IMR-90 (cell line): ENCODE measurements around the gene RIN1. TPM values are rescaled to one million over a fixed set of nuclear protein-coding genes. Genes with fewer than 3 reads are reported as not detected.

Experiments used
- ATAC-seq: fragments of 200-7000 bp; cut with Tn5 transposase; 2 replicates; pipeline ENCODE4 v1.9.1; 2020; ENCODE audit warnings: low read depth, mild to moderate bottlenecking, moderate library complexity
- BruUV-seq: library from RNA; stranded (reverse); fragments of 400-500 nt; replicated peaks from 2 replicates; lab custom pipeline; 2021; lab: Mats Ljungman, UMichigan
- CTCF ChIA-PET: fragments of 300-600 bp; formaldehyde crosslinking; extraction: SDS; loops from one replicate; lab custom pipeline; 2021; ENCODE audit warnings: antibody characterized with exemption; lab: Yijun Ruan, JAX
- POLR2A ChIA-PET: fragments of 300-600 bp; sonication (Branson Sonifier 250); formaldehyde crosslinking; loops from one replicate; lab custom pipeline; 2022; ENCODE audit warnings: antibody characterized with exemption; ENCODE audit not compliant: unreplicated experiment; lab: Charles Lee
- DNase-seq: peaks from one replicate; pipeline ENCODE4 v3.0.0; 2013
- H2AFZ ChIP-seq: replicated peaks from 2 replicates; pipeline ENCODE3; 2013; ENCODE audit warnings: low read length, mild to moderate bottlenecking; ENCODE audit not compliant: poor library complexity
- H2AK5ac ChIP-seq: 2 replicates; pipeline ENCODE4 v1.6.1; 2013; ENCODE audit warnings: low read depth, low read length, inconsistent platforms
- H2AK9ac ChIP-seq: replicated peaks from 2 replicates; pipeline ENCODE3; 2013; ENCODE audit warnings: mild to moderate bottlenecking, low read depth, low read length, moderate library complexity; ENCODE audit not compliant: poor library complexity
- H2BK120ac ChIP-seq: 2 replicates; pipeline ENCODE4 v1.6.1; 2013; ENCODE audit warnings: low read depth, low read length, inconsistent platforms
- H2BK15ac ChIP-seq: 3 replicates; pipeline ENCODE4 v1.6.1; 2013; ENCODE audit warnings: low read depth, low read length, inconsistent platforms
- H2BK20ac ChIP-seq: 2 replicates; pipeline ENCODE4 v1.6.1; 2013; ENCODE audit warnings: low read depth, mild to moderate bottlenecking, inconsistent platforms, low read length, moderate library complexity
- H2BK5ac ChIP-seq: 2 replicates; pipeline ENCODE4 v1.6.1; 2013; ENCODE audit warnings: mild to moderate bottlenecking, low read depth, low read length, inconsistent platforms; ENCODE audit not compliant: poor library complexity, severe bottlenecking
- H3K14ac ChIP-seq: replicated peaks from 2 replicates; pipeline ENCODE4 v1.6.1; 2013; ENCODE audit warnings: low read depth, low read length, inconsistent platforms
- H3K18ac ChIP-seq: 2 replicates; pipeline ENCODE4 v1.6.1; 2013; ENCODE audit warnings: low read depth, low read length, control low read depth
- H3K23ac ChIP-seq: 2 replicates; pipeline ENCODE4 v1.6.1; 2013; ENCODE audit warnings: low read depth, low read length, inconsistent platforms
- H3K27ac ChIP-seq: 2 replicates; pipeline ENCODE4 v1.5.1; 2013; ENCODE audit warnings: mild to moderate bottlenecking, control low read depth, low read length; ENCODE audit not compliant: insufficient read depth
- H3K27me3 ChIP-seq: 2 replicates; pipeline ENCODE4 v1.6.1; 2013; ENCODE audit warnings: low read length; ENCODE audit not compliant: control insufficient read depth, insufficient read depth
- H3K36me3 ChIP-seq: 2 replicates; pipeline ENCODE4 v1.6.1; 2013; ENCODE audit warnings: low read length, mixed read lengths; ENCODE audit not compliant: control insufficient read depth, insufficient read depth
- H3K4ac ChIP-seq: 2 replicates; pipeline ENCODE4 v1.6.1; 2013; ENCODE audit warnings: low read depth, low read length, inconsistent platforms
- H3K4me1 ChIP-seq: 2 replicates; pipeline ENCODE4 v1.6.1; 2013; ENCODE audit warnings: low read length, mixed read lengths; ENCODE audit not compliant: control insufficient read depth, insufficient read depth
- H3K4me2 ChIP-seq: 2 replicates; pipeline ENCODE4 v1.6.1; 2013; ENCODE audit warnings: low read depth, mild to moderate bottlenecking, control low read depth, low read length, moderate library complexity
- H3K4me3 ChIP-seq: 2 replicates; pipeline ENCODE4 v1.5.1; 2013; ENCODE audit warnings: low read depth, mild to moderate bottlenecking, control low read depth, low read length, moderate library complexity; ENCODE audit not compliant: insufficient read depth
- H3K56ac ChIP-seq: 2 replicates; pipeline ENCODE4 v1.6.1; 2013; ENCODE audit warnings: low read length, inconsistent platforms; ENCODE audit not compliant: insufficient read depth; ENCODE audit errors: extremely low read depth
- H3K79me1 ChIP-seq, 2 experiments: 2 replicates each; pipeline ENCODE4 v1.6.1; 2013; ENCODE audit warnings: low read length in 2 of 2, inconsistent platforms in 1 of 2, low read depth in 1 of 2
- H3K9ac ChIP-seq: 2 replicates; pipeline ENCODE4 v1.6.1; 2013; ENCODE audit warnings: low read depth, low read length, control low read depth
- H3K9me1 ChIP-seq: 2 replicates; pipeline ENCODE4 v1.6.1; 2013; ENCODE audit warnings: low read length, inconsistent platforms; ENCODE audit not compliant: insufficient read depth
- H3K9me3 ChIP-seq: 2 replicates; pipeline ENCODE4 v1.6.1; 2013; ENCODE audit warnings: low read length; ENCODE audit not compliant: control insufficient read depth, insufficient read depth
- H4K20me1 ChIP-seq: 2 replicates; pipeline ENCODE4 v1.6.1; 2013; ENCODE audit warnings: low read length, inconsistent platforms; ENCODE audit not compliant: insufficient read depth
- H4K5ac ChIP-seq: 2 replicates; pipeline ENCODE4 v1.6.1; 2013; ENCODE audit warnings: mild to moderate bottlenecking, low read depth, low read length, control low read depth
- H4K8ac ChIP-seq, 2 experiments: 2 replicates each; pipeline ENCODE4 v1.6.1; 2013; ENCODE audit warnings: low read depth in 2 of 2, low read length in 2 of 2, control low read depth in 1 of 2, inconsistent platforms in 1 of 2
- H4K91ac ChIP-seq: 2 replicates; pipeline ENCODE4 v1.6.1; 2013; ENCODE audit warnings: low read depth, low read length, inconsistent platforms; ENCODE audit not compliant: insufficient read depth
- CEBPB ChIP-seq: IDR thresholded peaks from 2 replicates; pipeline ENCODE4 v1.6.1; 2012; ENCODE audit warnings: low read depth, low read length, improper control_type of control experiment
- CHD1 ChIP-seq: IDR thresholded peaks from 2 replicates; pipeline ENCODE4 v1.6.1; 2012; ENCODE audit warnings: low read depth, low read length, improper control_type of control experiment
- CTCF ChIP-seq: conservative IDR thresholded peaks from 2 replicates; pipeline ENCODE4 v1.5.1; 2012; ENCODE audit warnings: mild to moderate bottlenecking, low read depth, low read length, improper control_type of control experiment
- ELK1 ChIP-seq: fragments of 150-350 bp; IDR thresholded peaks from 2 replicates; pipeline ENCODE4 v1.6.1; 2016; ENCODE audit warnings: low read depth, mild to moderate bottlenecking, low read length, moderate library complexity, borderline replicate concordance
- FOS ChIP-seq: fragments of 150-350 bp; IDR thresholded peaks from 2 replicates; pipeline ENCODE4 v1.6.1; 2016; ENCODE audit warnings: low read depth, low read length
- MAFK ChIP-seq: IDR thresholded peaks from 2 replicates; pipeline ENCODE4 v1.6.1; 2012; ENCODE audit warnings: low read depth, low read length, improper control_type of control experiment
- MAZ ChIP-seq: IDR thresholded peaks from 2 replicates; pipeline ENCODE4 v1.6.1; 2012; ENCODE audit warnings: low read depth, mild to moderate bottlenecking, low read length, improper control_type of control experiment, moderate library complexity, borderline replicate concordance
- NFE2L2 ChIP-seq: fragments of 150-350 bp; IDR thresholded peaks from 2 replicates; pipeline ENCODE4 v1.6.1; 2016; ENCODE audit warnings: low read depth, mild to moderate bottlenecking, low read length
- POLR2A ChIP-seq: IDR thresholded peaks from 2 replicates; pipeline ENCODE4 v1.6.1; 2012; ENCODE audit warnings: mild to moderate bottlenecking, low read depth, low read length
- RAD21 ChIP-seq: IDR thresholded peaks from 2 replicates; pipeline ENCODE4 v1.6.1; 2012; ENCODE audit warnings: low read length, improper control_type of control experiment
- RCOR1 ChIP-seq: IDR thresholded peaks from 2 replicates; pipeline ENCODE4 v1.6.1; 2012; ENCODE audit warnings: mild to moderate bottlenecking, low read length, improper control_type of control experiment; ENCODE audit not compliant: insufficient replicate concordance
- SMC3 ChIP-seq: fragments of 150-350 bp; IDR thresholded peaks from 2 replicates; pipeline ENCODE4 v1.6.1; 2016; ENCODE audit warnings: low read depth, mild to moderate bottlenecking, antibody characterized with exemption, low read length, moderate library complexity
- USF2 ChIP-seq: fragments of 150-350 bp; IDR thresholded peaks from 2 replicates; pipeline ENCODE4 v1.6.1; 2017; ENCODE audit warnings: mild to moderate bottlenecking, antibody characterized with exemption, low read length, low read depth
- WGBS, 2 experiments: methylation state at CpG; one replicate each; pipeline versions ENCODE4 v1.1.5 to v1.1.7; 2013; ENCODE audit warnings: missing lambda C conversion rate in 2 of 2; ENCODE audit not compliant: insufficient read length in 1 of 2; ENCODE audit errors: extremely low coverage in 2 of 2; 5-methylcytosine and 5-hydroxymethylcytosine counted together
- dilution Hi-C: fragments of 300-500 bp; cut with HindIII; formaldehyde crosslinking; loops from one replicate; pipeline ENCODE4 v1.14.3; 2018; ENCODE audit warnings: low sequenced_read_pairs; ENCODE audit not compliant: unreplicated experiment
- in situ Hi-C: fragments of 300-500 bp; cut with MboI; formaldehyde crosslinking; loops from 3 replicates; pipeline ENCODE4 v1.14.3; 2019; ENCODE audit warnings: low sequenced_read_pairs, inconsistent platforms, mixed read lengths
- intact Hi-C: fragments of 100-400 bp; cut with micrococcal nuclease; formaldehyde crosslinking; loops from 2 replicates; pipeline ENCODE4 v1.10.0; 2022
- polyA plus RNA-seq, 3 experiments: library from polyadenylated mRNA; depleted of rRNA; stranded (reverse); fragments of >200 nt; gene quantifications; 2 replicates each; pipeline ENCODE4 v1.2.3, GENCODE V29; 2012; ENCODE audit warnings: low replicate concordance in 1 of 3
- total RNA-seq: library from RNA; depleted of rRNA; stranded (reverse); fragments of >200 nt; gene quantifications from 2 replicates; pipeline ENCODE4 v1.2.3, GENCODE V29; 2012

The RIN1 gene
- total and polyA plus RNA-seq, 2 of the 4 experiments (the other 2 are of a cell fraction), result 9.9 to 20.8 TPM

- peak overlapping the region; percentile 95 for H3K9ac ChIP-seq
- POLR2A ChIA-PET, result no interaction called here
- no peak for DNase-seq
Measured at GRCh38 chr11:66315498-66315885, 20.7 kb downstream of the RIN1 start.

More at GRCh38 chr11:66315498-66315885, 20.7 kb downstream of the RIN1 start:
- H3K4me1 ChIP-seq, result peaks cover 32% of the 10 kb centered on the region
- peak overlapping the region; percentile 81 for H2AFZ ChIP-seq
- peaks cover 0 to 42% of the 10 kb centered on the region in 2 experiments; a peak in 2 of 4 replicates for H3K79me1 ChIP-seq
- TF ChIP-seq NFE2L2 (no peak), POLR2A (no peak; the same call in 1 of the 2 replicates), CTCF (no peak), MAFK (no peak), RCOR1 (no peak), MAZ (no peak), USF2 (no peak; the same call in 1 of the 2 replicates), SMC3 (no peak), FOS (no peak), RAD21 (no peak), ELK1 (no peak), CHD1 (no peak), CEBPB (no peak)
- H2BK15ac ChIP-seq, result no peak overlapping the region
- H3K9me1 ChIP-seq, result peaks cover 11% of the 10 kb centered on the region
- dilution Hi-C loops (no loop called here), in situ Hi-C loops (no loop called here), intact Hi-C loops (no loop called here)
- 46% methylated on average over 8 of the region's 14 CpGs; no CpG with 5 or more reads in 1 of the 2 experiments for WGBS, 2 experiments
- peak overlapping the region; percentile 81 for H3K4ac ChIP-seq
- H2BK5ac ChIP-seq, result peak overlapping the region; percentile 77
- no peaks in the 10 kb centered on the region for H3K9me3 ChIP-seq
- peak overlapping the region; percentile 75 for H3K23ac ChIP-seq
- no peaks in the 10 kb centered on the region for H3K36me3 ChIP-seq
- BruUV-seq, result no TSS peak
- peak overlapping the region; percentile 18; the same call in 1 of the 2 replicates for H3K56ac ChIP-seq
- peak overlapping the region; percentile 0; the same call in 1 of the 2 replicates for H4K5ac ChIP-seq
- peak overlapping the region; percentile 93 for H2AK9ac ChIP-seq
- peak overlapping the region; percentile 93 for H3K27ac ChIP-seq
- H3K18ac ChIP-seq, result no peak overlapping the region
- peak overlapping the region; percentile 47; the same call in 1 of the 2 replicates for H2BK120ac ChIP-seq
- H2AK5ac ChIP-seq, result peak overlapping the region; percentile 77
- peak overlapping the region; percentile 85 for H3K4me2 ChIP-seq
- H2BK20ac ChIP-seq, result no peak overlapping the region
- H4K91ac ChIP-seq, result no peak overlapping the region; the same call in 1 of the 2 replicates
- peak overlapping the region; percentile 72 for H3K4me3 ChIP-seq
- CTCF ChIA-PET, result no interaction called here
- no peak for ATAC-seq
- peaks cover 39% of the 10 kb centered on the region for H4K20me1 ChIP-seq
- H3K27me3 ChIP-seq, result no peaks in the 10 kb centered on the region
- peak overlapping the region; percentile 94 for H3K14ac ChIP-seq
- peak overlapping the region; percentile 1 to 59; a peak in 1 of 4 replicates for H4K8ac ChIP-seq
